Fibroblast of peridontal ligament (primary cell): ENCODE measurements around the gene CCDC150.
"Not testable (repeated sequence)": the region's sequence is repeated elsewhere in the genome, so short reads cannot be mapped to it uniquely, and the experiment has no call there.

ENCODE experiments used
- DNase-seq: peaks from one replicate; pipeline ENCODE4 v3.0.0-alpha.2; 2010; ENCODE audit errors: extremely low read depth

Gene CCDC150

DNA sequence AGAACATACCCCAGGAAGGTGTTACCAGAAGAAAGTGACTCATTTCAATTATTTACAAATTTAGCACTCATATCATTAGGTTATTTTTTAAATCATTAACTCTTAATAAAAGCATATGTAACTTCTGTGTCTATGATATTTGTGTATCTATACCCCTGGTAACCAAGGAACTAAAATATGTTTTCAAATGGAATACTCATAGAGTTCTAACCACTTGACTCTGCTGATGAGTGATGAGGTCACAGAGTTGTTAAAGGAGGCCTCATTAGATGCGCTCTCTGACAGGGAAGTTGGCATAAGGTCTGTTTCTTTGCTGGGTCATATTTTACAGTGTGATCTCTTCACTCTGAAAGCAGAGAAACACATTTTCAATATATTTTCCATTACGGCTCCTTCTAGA is 73.4 kb downstream of the CCDC150 start:
- DNase-seq = no peak

DNA sequence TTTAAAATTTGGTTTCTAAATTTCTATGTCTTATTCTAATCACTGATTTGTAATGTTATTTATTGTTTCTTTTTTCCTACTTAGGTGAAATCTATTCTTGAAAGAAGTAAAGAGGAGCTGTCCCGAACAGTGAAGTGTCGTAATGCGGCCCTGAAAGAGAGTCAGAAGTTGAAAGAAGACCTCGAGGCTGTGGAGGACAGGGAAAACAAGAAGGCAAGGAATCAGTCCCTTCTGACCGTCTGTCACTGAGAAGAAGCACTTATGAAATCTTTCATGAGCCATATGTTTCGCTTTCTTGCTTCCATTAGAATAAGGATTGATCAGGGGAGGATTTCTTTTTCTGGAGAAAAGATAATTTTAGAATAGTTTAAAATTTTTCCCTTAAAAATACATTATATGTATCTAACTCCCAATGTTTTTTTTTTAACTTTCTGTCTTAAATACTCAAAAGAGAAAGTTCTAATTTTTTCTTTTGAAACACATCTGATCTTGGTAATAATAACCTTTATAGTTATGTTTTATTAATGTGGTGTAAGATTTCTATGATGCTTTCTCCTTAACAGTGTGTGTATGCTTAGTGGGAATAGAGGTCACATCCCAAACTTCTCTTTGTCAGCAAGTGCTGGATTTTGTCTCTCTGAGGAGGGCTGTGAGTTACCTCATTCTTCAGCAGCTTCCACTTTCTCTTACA is 79.0 kb downstream of the CCDC150 start:
- peak; percentile 19 for DNase-seq

DNA sequence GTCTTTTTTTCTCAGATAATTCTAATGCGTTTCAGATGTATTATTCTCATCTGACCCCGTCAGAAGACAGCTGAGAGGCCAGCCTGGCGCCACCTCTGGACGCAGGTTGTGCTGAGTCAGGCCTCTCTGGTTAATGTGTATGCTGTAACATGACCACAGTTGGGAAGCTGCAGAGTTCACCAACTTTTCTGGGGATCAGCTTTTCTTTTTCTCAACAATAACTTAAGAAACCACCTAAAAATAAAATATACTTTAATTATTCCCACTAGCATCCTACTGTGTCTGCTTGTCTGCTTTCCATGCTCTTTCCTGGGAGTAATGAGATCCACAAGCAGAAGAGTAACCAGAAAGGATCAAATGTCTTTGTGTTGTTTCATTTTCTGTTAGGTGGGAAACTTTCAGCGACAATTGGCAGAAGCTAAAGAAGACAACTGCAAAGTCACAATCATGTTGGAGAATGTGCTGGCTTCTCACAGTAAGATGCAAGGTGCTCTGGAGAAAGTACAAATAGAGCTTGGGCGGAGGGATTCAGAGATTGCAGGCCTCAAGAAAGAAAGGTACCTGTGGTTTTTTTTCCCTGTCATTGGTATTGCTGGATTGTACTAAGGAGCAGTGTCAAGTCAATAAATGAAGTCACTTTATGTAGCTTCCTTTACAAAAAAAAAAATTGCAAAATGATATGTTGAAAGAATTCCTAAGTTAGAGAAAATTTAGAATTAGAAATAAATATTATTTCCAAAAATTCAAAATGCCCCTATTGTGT is 79.8 kb downstream of the CCDC150 start:
- peak; percentile 92 for DNase-seq

DNA sequence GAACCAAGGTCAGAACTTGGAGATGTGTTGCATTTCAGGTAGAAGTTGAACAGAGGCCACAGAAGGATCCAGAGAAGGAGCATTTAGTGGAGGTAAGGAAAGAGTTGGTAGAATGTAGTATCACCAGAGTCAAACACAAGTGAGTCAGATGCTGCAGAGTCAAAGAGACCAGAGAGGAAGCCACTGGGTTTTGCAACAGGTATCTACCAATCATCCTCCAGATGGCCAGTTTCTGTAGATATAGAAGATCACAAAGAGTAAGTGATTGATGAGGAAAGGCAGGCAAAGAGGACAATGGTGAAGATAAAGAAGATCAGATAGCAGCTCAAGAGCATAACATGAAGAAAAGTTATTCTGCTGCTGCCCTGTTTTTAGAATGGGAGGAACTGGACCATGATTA is 84.1 kb downstream of the CCDC150 start:
- no peak for DNase-seq

DNA sequence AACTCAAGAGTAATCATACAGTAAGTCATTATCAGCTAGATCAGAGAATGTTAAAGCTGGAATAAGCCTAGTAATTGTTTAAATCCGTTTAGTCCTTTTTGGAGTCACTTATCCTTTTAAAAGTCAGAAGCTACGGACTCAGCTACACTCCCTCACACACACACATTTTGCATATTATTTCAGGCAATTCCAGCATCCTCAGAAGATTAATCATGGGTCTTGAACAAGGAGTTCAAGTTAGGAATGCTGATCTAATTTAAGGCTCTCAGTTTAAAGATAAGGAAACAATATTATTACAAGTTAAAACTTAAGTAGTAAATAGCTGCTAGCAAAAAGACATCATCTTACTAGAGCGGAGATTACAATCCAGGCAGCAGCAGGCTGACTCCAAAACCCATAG is 85.7 kb downstream of the CCDC150 start:
- no peak for DNase-seq

DNA sequence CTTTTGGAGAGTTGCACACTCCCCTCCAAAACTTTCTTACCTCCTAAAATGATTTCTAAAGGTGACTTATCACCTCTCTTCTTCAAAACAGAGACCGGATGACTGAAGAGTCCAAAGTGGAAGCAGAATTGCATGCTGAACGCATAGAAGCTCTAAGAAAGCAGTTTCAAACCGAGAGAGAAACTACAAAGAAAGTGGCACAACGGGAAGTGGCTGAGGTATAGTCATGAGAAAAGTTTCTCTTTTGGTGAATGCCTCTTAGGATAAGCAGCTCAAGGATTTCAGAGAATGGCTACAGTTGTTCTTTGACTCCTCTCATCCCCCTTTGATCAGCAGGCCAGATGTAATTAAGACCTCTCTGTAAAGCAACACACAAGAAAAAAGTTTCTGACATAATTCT is 86.4 kb downstream of the CCDC150 start:
- no peak for DNase-seq

DNA sequence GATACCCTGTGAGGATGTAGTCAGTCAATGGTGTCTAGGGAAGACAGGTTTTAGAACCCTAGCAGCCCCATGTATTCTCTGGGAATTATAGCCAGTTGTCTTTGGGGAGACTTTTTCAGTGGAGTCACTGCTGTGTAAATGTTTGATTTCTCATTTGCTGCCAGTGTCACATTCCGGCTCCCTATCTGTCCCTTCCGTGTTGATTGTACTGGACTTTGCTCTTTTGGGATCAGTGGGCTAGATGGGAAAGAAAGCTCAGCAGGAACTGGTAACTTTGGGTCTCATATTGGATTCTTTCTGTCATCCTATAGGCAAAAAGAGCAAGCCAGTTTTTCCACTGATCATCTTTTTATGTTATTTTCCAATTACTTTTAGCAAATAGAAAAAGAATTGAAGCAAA is 89.9 kb downstream of the CCDC150 start:
- DNase-seq = no peak

DNA sequence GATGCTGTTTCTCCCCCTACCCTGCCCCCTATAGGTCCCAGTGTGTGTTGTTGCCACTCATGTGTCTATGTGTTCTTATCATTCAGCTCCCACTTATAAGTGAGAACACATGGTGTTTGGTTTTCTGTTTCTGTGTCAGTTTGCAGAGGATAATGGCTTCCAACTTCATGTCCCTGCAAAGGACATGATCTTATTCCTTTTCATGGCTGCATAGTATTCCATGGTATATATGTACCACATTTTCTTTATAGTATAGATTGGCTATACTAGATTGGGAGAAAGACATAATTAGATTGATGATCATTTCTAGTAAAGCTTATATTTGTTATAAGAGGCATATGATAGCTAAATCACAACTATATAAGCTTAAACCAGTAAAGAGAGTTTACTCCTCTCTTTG is 97.1 kb downstream of the CCDC150 start:
- not testable (repeated sequence) for DNase-seq

DNA sequence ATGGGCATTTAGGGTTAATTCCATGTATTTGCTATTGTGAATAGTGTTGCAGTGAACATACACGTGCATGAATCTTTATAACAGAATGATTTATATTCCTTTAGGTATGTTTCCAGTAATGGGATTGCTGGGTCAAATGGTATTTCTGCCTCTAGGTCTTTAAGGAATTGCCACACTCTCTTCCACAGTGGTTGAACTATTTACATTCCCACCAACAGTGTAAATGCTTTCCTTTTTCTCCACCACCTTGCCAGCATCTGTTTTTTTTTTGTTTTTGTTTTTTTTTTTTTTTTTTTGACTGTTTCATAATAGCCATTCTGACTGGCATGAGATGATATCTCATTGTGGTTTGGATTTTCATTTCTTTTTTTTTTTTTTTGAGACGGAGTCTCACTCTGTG is 97.5 kb downstream of the CCDC150 start:
- no peak for DNase-seq

DNA sequence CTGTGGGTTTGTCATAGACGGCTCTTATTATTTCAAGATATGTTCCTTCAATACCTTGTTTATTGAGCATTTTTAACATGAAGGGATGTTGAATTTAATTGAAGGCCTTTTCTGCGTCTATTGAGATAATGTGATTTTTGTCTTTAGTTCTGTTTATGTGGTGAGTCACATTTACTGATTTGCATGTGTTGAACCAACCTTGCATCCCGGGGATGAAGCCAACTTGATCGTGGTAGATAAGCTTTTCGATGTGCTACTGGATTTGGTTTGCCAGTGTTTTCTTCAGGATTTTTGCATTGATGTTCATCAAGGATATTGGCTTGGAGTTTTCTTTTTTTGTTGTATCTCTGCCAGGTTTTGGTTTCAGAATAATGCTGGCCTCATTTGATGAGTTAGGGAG is 99.5 kb downstream of the CCDC150 start:
- no peak for DNase-seq

DNA sequence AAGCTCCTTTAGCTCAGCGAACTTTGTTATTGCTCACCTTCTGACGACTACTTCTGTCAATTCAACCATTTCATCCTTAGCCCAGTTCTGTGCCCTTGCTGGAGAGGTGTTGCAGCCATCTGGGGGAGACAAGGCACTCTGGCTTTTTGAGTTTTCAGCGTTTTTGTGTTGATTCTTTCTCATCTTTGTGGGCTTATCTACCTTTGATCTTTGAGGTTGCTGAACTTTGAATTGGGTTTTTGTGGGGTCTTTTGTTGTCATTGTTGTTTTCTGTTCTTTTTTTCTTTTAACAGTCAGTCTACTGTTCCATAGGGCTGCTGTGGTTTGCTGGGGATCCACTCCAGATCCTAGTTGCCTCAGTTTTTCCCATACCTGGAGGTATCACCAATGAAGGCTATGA is 102.7 kb downstream of the CCDC150 start:
- DNase-seq = no peak

DNA sequence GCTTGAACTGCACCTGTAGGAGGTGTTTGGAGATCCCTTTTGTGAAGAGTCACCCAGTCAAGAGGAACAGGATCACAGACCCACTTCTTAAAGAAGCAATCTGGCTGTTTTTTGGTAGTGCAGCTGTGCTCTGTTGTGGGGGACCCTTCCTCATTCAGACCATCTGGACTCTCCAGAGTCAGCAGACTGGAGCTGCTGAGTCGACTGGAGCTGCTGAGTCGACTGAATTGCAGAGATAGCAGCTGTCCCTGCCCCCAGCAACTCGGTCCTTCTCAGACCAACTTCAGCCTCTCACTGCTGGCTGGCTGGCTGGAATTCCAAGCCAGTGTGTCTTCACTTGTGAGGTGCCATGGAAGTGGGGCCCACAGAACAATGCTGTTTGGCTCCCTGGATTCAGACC is 103.2 kb downstream of the CCDC150 start:
- no peak for DNase-seq

DNA sequence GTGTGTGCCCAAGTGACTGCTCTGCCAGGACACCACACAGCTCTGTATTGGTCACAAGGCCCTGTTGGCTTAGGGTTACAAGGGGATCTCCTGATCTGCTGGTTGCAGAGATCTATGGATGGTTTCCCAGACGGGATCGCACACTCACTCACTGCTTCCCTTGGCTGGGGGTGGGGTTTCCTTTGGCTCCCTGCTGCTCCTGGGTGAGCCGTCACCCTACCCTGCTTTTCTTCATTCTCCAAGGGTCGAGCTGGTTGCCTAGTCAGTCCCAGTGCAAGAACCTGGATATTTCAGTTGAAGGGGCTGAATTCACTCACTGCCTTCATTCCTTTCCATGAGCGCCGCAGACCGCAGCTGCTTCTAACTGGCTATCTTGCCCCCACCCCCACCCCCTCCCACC is 103.7 kb downstream of the CCDC150 start:
- DNase-seq = no peak

DNA sequence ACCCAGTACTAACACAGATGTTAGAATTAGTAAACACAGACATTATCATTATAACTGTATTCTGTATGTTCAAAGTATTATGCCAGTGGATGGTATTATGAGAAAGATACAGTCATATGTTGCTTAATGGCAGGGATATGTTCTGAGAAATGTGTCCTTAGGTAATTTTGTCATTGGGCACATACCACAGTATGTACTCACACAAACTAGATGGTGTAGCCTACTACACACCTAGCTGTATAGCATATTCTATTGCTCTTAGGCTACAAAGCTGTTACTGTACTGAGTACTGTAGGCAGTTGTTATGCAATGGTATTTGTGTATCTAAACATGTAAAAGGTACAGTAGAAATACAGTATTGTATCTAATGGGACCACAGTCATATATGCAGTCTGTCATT is 106.2 kb downstream of the CCDC150 start:
- no peak for DNase-seq

DNA sequence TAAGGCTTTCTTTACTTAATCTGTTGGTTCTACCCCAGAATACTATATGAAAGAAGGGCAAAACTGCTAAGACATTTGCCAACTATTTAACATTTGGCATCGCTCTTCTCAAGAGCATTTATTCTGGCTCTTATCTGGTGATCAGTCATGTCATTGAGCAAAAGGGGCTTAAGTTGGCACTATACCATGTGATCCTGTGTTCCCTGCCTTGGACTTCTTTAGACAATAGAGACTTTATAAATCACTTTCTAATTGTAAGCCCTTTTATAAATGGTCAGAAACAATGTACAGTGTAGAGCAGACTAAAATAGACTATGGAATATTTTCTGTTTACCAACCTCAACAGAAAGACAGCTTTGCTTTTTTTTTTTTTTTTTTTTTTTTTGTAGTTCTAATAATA is 107.9 kb downstream of the CCDC150 start:
- DNase-seq = no peak

DNA sequence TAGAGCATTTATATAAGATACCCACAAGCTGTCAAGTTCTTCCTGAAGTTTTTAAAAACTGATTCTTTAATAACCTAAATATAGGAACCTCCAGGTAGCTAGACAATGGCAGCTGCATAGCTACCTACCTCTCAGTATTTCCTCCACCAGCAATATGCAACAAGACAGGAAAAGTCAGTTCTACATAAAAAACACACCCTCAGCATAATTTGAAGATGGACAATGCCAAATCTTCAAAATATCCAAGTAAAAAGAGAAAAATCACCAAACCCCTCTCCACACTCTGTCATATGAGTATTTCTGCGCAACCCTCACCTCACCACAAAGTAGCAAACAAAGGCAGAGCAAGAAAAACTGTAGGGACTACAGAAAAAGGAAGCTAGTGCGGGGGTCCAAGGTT is 108.6 kb downstream of the CCDC150 start:
- DNase-seq = no peak

DNA sequence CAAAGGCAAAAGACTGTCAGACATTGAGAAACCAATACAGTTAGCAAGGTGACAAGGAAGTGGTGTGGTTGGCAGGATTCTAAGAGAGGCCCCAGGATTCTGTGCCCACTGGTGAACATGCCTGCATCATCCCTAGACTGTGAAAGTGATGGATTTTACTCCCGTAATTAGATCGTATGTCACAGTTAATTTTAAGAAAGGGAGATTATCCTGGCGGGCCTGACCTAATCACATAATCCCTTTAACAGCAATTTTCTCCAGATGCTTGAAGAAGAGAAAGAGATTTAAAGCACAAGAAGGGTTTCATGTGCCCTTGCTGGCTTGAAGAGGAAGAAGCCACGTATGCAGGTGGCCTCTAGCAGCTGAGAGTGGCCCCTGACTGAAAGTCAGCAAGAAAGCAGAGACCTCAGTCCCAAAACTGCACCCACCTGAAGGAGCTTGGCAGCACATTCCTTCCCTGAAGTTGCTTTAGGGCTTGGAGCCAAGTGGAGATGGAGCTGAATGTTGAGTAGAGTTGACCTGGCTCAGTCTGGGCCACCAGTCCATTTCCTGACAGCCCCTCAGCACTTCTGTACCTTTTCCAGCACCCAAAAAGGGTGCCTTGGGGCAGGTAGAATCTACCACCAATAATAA is 110.9 kb downstream of the CCDC150 start:
- DNase-seq = no peak

DNA sequence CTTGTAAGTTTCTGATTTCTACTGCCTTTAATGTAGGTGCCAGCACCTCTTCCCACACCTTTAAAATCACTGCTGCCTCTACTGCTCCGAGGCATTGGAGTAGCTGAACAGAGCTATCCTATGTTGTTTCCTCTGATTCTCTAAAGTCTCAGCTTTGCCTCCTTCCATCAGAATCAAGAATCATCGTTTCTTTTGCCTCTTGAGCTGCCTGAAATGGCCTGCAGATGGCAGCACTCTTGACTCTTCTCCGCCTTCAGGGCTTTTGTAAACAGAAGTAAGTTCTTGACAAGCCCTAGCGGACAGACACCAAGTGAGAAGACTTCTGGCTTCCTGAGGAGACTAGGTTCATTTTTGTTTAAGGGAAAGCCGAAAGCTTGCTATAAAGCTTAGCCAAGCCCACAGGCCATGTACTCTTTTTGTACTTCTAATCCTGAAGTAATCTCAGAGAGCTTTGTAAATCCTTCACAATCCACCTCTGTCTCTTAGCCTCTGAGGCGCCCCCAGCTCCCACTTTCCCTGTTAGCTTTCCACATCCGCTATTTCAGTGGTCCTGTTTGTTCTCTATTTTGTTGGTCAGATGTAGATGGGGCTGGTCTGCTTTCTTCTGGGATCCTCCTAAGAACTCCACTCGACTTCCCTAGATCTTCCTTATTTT is 111.6 kb downstream of the CCDC150 start:
- DNase-seq = peak; percentile 61

DNA sequence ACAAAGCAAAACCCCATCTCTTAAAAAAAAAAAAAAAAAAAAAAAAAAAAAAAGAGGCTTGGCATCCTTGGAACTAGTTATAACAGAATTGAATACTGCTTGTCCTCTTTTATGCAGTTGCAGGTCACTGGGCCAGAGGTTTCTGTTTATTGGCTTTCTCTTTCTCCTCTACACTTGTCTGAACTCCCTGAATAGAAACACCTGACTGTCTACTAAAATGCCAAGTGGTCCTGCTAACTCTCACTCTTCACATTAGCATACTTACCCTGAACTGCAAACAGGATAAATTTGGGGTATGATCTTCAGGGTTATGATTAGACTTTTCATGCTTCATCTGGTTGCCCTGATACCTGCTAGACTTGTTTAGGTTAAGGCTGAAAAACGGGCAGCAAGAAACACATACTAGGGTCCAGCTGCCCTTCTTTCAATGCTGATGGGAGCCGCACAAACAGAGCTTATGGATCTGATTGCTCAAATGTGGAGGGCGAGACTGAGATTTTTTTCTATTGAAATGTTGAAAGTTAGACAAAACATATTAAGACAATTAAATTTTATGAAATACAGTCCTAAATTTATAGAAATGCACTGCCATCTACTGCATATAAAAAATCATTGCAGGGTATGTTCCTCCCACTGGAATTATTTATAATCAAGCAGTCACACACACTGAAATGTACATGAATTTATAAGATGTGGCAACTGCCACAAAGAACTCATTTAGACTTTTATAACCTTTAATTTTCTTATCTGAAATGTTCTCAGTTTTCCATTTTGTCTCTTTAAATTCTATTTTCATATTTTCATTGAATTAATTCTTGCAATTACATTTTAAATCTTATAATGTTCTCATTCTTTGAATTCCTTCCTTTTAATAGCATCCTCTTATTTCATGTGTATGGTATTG is 119.2 kb downstream of the CCDC150 start:
- DNase-seq = peak; percentile 80

DNA sequence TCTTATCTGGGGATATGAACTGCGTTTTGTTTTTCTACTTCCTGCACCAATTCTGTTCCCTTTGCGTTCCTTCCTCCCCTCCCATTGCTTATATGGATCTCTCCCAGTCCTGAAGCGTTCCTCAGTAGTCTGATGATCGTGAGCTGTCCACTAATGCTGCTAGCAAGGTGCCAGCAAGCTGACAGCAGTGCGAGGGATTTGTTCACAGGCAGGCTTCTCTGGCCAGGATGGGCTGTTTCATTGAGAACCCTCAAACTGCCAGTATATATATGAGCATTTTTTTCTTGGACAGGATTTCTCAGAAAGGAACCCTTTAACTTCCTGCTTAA is 119.8 kb downstream of the CCDC150 start:
- DNase-seq = peak; percentile 27

DNA sequence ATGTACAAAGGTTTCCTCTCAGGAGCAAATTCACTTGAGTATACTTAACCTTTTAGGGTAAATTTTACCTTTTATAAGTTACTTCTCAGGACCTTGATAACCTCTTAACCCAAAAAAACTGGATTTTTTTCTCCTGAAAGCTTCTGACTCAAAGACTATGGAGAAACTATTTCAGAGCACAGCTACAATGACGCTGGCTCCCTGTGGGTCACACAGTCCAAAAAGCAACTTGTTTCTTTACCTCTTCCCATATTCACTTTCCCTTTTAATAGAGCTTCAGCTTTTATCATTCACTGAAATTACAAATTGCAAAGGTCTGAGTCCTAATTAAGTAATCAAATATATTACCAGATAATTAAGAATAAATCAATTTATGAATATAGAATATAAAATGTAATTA is 127.6 kb downstream of the CCDC150 start:
- no peak for DNase-seq
